CD4-positive, alpha-beta T cell treated with Interleukin-17A for 1 hour (primary cell): ENCODE data around the gene BASP1.
A peak's percentile ranks its signal among the peaks of the same experiment; 100 is the strongest.
"Not testable (repeated sequence)": the region's sequence is repeated elsewhere in the genome, so short reads cannot be mapped to it uniquely, and the experiment has no call there.

Experiments used
- DNase-seq: peaks from one replicate; pipeline ENCODE4 v3.0.0-alpha.2; 2020

The BASP1 gene

DNA sequence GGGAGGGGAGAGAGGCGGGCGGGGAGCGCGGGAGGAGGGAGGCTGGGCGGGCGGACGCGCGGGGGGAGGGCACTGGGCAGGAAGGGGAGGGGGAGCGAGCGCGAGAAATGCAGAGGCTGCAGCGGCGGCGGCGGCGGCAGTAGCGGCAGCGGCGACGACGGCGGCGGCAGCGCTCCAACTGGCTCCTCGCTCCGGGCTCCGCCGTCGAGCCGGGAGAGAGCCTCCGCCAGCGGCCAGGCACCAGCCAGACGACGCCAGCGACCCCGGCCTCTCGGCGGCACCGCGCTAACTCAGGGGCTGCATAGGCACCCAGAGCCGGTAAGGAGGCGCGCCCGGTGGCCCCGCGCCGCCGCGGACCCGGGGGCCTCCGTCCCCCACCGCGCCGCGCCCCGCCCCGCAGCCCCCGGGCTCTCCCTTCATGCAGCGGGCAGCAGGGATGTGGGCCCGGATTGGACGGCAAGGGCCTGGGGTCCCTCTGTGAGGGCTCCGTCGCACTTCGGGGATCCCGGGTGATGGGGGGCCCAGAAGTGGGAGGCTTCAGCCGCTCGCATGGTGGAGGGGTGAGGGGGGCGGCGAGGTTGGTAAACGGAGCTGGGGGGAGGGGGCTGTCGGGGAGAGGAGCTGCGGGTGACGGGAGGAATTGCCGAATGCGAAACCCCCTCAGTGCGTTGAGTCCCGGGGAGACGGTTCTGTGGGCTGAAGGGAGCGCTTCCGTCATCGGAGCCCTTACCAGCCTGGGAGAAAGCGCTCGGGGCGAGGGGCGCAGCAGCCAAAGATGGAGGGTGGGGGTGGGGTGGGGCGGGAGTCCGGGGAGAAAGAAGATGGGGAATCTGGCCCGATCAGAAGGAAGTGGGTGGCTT lies at the start of gene BASP1:
BASP1 (plus strand) TSS at position 139 of the 860 bp plus-strand sequence. CDS start 57,586 bp downstream, outside the sequence.
- DNase-seq = peak; percentile 27

DNA sequence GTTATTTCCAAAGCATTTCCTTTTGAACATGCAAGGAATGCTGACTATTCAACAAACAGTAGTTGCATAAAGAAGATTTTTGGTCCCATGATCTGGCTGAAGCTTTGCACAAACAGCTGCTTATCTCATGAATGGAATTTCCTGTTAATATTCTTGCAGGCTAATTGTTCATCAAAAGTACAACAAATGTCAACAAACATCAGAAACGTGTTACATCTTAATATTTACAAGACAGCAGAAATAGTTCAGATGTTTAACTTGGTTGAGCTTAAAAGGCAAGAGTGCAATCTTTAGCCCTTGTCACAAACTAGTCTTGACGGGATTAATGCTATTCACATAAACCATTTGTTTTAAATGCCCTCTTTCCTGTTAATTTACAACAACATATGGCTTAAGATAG lies 47.9 kb upstream of the BASP1 start:
- no peak for DNase-seq

DNA sequence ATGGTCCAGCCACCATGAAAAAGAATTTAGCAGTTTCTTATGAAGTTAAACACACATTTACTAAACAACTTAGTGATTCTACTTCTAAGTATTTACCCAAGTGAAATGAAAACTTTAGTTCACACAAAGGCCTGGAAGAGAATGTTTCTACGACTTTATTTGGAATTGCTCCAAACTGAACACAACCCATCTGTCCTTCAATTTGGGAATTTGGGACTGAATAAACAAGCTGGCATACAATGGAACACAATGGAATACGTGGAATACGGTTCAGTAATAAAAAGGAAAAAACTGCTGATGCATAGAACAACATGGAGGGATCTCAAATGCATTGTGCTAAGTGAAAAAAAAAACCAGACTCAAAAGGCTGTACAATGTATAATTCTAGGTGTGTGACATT lies 44.6 kb upstream of the BASP1 start:
- DNase-seq = no peak

DNA sequence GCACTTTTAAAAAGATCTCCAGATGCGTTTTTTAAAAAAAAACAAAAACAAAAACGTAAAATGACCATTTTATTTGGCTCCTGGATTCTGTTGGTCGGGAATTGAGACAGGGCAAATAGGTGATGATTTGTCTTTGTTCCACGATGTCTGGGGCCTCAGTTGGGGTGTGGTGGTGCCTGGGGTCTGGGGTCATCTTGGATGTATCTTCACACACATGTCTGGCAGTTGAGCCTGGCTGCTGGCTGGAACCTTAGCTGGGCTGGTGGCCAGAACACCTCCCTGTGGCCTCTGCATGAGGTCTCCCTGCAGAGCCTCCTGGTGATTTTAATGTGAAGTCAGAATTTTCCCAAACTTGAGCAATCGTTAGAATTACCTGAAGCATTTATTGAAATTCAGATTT lies 42.5 kb upstream of the BASP1 start:
- no peak for DNase-seq

GRCh38 chr5:17177501-17178372 lies 39.7 kb upstream of the BASP1 start:
- no peak for DNase-seq

- no peak for DNase-seq
These were observed 39.1 kb upstream of the BASP1 start for GRCh38 chr5:17178373-17178675.

DNA sequence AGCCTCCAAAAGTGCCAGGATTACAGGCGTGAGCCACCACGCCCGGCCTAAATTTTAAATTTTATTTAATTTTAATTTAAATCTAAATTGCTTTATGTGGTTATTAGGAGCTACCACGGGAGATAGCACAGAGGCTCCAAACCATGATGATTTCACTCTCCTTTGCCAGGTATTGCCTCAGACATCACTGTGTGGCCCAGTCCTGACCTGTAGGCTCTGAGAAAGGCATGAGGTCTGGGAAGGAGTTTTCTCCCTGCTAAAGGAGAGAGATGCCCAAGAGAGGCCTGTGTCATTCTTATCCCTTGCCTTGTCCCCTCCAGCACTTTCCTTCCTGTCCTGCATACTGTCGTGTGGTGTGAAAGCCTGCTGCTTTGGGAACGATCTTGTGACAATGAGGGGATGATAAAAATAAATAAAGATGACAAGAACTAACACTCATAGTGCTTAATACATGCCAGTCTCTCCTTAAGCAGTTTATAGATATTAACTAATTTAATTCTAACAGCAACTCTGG lies 37.0 kb upstream of the BASP1 start:
- DNase-seq = no peak

- DNase-seq = no peak
These were observed 36.3 kb upstream of the BASP1 start for GRCh38 chr5:17180864-17181723.

DNA sequence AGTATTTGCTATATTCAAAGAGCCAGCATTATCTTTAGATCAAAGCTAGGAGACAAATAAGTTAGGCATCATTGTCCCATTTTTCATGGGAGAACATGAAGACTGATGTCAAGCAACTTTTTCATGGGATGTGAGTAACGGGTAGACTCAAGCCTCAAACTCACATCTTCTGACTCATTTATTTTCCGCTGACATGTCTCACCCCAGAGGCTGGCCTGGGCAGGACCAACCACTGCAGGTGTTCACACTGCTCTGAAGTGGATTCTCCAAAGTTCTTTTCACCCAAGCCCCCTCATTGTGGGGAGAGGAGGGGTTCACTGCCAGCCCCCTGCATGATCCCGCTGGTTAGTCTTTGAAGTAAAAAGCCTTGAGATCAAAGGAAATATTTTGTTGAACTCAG lies 34.9 kb upstream of the BASP1 start:
- DNase-seq = no peak

GRCh38 chr5:17182981-17183380 lies 34.5 kb upstream of the BASP1 start:
- DNase-seq = no peak

DNA sequence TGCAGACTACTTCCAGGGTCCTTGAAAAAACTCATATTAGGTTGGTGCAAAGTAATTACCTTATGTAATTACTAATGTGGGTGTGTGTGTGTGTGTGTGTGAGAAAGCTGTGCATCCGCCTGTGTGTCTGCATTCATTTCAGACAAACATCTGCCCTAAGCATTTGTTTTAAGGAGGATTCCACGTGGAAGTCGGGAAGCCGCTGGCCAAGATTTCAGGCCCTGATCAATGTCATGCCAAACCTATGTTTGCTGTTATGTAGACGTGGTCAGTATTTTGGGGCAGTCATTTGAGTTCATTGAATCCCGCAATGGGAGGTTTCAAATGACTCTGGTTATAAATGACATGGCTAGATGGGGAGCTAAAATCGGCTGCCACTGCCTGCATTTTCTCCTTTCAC lies 33.6 kb upstream of the BASP1 start:
- no peak for DNase-seq

GRCh38 chr5:17184588-17184987 lies 32.8 kb upstream of the BASP1 start:
- no peak for DNase-seq

DNA sequence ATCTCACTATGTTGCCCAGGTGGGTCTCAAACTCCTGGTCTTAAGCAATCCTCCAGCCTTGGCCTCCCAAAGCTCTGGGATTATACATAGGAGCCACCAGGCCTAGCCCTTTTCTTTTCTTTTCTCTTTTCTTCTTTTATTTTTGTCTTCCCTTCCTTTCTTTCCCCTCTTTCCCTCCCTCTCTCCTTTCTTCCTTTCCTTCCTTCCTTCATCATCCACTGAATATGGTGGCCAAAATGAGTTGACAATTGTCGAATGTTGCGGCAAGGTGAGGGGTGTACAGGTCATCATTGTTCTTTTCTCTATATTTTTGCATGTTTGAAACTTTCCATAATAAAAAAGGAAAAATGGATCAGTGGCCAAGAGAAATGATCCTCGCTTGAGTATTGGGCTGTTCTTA lies 32.1 kb upstream of the BASP1 start:
- no peak for DNase-seq

- no peak for DNase-seq
These were observed 31.7 kb upstream of the BASP1 start for GRCh38 chr5:17185773-17186172.

DNA sequence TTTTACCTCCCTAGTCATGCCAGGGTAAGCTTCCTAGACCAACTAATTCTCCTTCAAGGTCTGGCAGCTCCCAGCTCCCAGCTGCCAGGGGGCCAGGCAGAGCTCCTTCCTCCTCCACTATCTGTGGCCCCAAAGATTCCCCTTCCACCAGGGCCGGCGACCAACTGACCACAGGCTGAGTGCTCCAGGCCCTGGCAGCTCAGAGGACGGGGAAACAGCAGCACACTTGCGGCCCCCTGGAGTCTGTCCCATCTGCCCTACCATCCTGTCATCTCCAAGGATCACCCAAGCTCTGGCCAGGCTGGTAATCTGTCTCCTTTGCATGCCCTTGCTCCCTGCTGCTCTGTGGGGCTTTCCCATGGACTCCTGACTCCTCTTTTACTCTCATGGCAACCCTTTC lies 31.2 kb upstream of the BASP1 start:
- DNase-seq = no peak

GRCh38 chr5:17187011-17187785 lies 30.2 kb upstream of the BASP1 start:
- no peak for DNase-seq

DNA sequence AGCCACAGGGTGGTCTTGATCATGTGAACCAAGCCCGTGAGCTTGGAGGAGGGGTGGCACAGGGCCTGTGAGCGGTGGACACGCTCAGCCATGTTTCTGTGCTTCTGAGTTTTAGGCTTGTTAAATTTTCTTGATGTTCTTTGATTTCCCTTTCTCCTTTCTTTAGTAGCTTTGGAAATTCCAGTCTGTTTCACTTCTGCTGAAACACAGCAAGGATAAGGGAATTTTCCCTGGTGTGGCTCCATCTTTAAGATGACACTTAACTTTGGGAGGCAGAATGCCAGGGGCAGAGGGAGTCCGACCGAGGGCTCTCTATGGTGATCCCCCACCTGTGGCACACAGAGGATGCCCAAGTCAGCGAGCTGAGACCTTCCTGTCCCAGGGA lies 29.7 kb upstream of the BASP1 start:
- no peak for DNase-seq

DNA sequence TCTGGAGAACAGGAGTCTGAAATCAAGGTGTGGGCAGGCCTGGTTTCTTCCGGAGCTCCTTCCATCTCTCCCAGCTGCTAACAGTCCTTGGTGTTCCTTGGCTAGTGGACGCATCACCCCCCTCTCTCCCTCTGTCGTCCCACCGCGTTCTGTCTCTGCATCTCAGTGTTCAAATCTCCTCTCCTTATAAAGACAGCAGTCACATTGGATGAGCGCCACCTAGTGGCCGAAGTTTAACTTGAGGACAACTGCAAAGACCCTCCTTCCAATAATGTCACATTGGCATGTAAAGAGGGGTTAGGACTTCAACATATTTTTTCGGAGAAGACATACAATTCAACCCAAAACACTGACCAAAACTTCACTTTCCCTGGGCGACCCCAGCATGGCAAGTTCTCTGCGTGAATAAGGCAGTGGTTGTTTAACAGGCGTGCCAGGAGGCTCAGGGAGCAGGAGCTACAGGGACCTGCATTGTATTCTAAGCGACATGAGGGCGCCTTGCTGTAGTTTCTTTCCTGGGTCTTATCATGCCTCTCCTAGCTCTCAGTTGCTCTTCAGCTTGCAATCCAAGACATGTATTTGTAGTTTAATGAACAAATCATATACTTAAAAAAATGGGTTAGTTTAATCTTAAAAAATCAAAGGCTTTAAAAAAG lies 27.9 kb upstream of the BASP1 start:
- DNase-seq = peak; percentile 32

DNA sequence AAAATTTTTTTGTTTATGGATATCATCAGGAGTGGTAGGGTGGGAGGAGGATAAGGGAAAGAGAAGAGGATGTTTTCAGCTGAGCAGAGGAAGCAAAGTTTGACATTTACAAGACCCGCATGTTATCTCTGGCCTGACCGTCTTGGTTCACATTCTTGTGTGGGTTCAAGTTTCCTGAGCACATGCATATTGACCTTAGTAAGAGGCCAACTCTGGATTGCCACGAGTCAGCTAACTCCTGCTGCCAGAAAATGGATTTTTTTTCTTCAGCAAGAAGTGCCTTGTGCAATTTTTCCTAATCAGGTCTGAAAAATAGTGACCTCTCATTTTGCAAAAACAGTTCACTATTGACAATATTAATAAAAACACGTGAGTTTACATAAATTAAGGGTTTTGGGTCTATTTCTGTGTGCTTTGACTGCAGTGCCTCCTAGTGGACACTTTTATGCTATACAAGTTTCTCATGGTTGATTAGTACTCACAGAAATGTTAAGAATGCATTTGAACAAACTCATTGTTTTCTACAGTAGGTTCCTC lies 27.1 kb upstream of the BASP1 start:
- DNase-seq = peak; percentile 19

GRCh38 chr5:17190799-17191391 lies 26.5 kb upstream of the BASP1 start:
- no peak for DNase-seq

DNA sequence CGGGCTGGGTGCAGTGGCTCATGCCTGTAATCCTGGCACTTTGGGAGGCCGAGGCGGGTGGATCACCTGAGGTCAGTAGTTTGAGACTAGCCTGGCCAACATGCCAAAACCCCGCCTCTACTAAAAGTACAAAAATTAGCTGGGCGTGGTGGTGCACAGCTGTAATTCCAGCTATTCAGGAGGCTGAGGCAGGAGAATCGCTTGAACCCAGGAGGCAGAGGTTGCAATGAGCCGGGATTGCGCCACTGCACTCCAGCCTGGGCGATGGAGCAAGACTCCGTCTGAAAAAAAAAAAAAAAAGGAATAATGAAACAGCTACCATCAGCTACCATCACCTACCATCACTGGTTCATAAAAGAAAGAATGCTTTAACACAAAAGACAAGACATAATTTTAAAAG lies 25.9 kb upstream of the BASP1 start:
- not testable (repeated sequence) for DNase-seq
